H1 (cell line): ENCODE data around the gene AAK1. TPM values are rescaled to one million over a fixed set of nuclear protein-coding genes. Genes with fewer than 3 reads are reported as not detected.

Experiments
- CTCF ChIA-PET: fragments of 300-600 bp; sonication (Branson Sonifier 250); formaldehyde crosslinking; loops from one replicate; lab custom pipeline; 2021; ENCODE audit not compliant: partially characterized antibody; lab: Charles Lee
- POLR2A ChIA-PET: fragments of 300-600 bp; sonication (Branson Sonifier 250); formaldehyde crosslinking; loops from one replicate; lab custom pipeline; 2021; ENCODE audit warnings: inconsistent platforms; ENCODE audit not compliant: partially characterized antibody; lab: Charles Lee
- DNase-seq, 2 experiments: peaks; one replicate each; pipeline versions ENCODE4 v3.0.0 to v3.0.0-alpha.2; 2010 to 2022; ENCODE audit warnings: low spot score in 2 of 2, low read depth in 1 of 2, mixed read lengths in 1 of 2
- FAIRE-seq: peaks from 2 replicates; lab custom pipeline; 2011; peaks lifted over from hg19 to GRCh38; lab: Jason Lieb, UNC
- H2AFZ ChIP-seq: 2 replicates; pipeline ENCODE4 v1.8.1; 2012; ENCODE audit warnings: low read length, inconsistent platforms
- H2AK5ac ChIP-seq: 2 replicates; pipeline ENCODE4 v1.6.1; 2013; ENCODE audit warnings: low read depth, low read length
- H2BK120ac ChIP-seq: replicated peaks from 2 replicates; pipeline ENCODE3; 2013; ENCODE audit warnings: low read depth, low read length, inconsistent platforms
- H2BK12ac ChIP-seq: 2 replicates; pipeline ENCODE4 v1.6.1; 2013; ENCODE audit warnings: low read depth, low read length
- H2BK15ac ChIP-seq: 2 replicates; pipeline ENCODE4 v1.6.1; 2013; ENCODE audit warnings: low read length
- H2BK20ac ChIP-seq: 2 replicates; pipeline ENCODE4 v1.6.1; 2013; ENCODE audit warnings: low read length
- H2BK5ac ChIP-seq: 2 replicates; pipeline ENCODE4 v1.6.1; 2013; ENCODE audit warnings: low read depth, low read length
- H3K14ac ChIP-seq: 2 replicates; pipeline ENCODE4 v1.6.1; 2013; ENCODE audit warnings: inconsistent platforms; ENCODE audit not compliant: insufficient read length
- H3K18ac ChIP-seq: 2 replicates; pipeline ENCODE4 v1.6.1; 2013; ENCODE audit warnings: low read length; ENCODE audit errors: extremely low read depth
- H3K23ac ChIP-seq: 2 replicates; pipeline ENCODE4 v1.6.1; 2013; ENCODE audit warnings: inconsistent platforms; ENCODE audit not compliant: insufficient read length
- H3K23me2 ChIP-seq: 2 replicates; pipeline ENCODE4 v1.6.1; 2013; ENCODE audit warnings: low read depth, low read length
- H3K27ac ChIP-seq: 2 replicates; pipeline ENCODE4 v1.6.1; 2011; ENCODE audit warnings: low read depth, low read length, inconsistent platforms
- H3K27me3 ChIP-seq, 4 experiments: replicated peaks in 1 of 4; 1 replicate in 1 of 4; 2 replicates in 3 of 4; pipeline versions ENCODE4 v1.6.1 to v1.8.1; 2011 to 2013; ENCODE audit warnings: low read length in 3 of 4, mild to moderate bottlenecking in 3 of 4, inconsistent platforms in 2 of 4, mixed read lengths in 2 of 4, moderate library complexity in 1 of 4; ENCODE audit not compliant: control insufficient read depth in 3 of 4, insufficient read depth in 3 of 4; ENCODE audit errors: extremely low read depth in 1 of 4
- H3K36me3 ChIP-seq, 4 experiments: 2 replicates each; pipeline versions ENCODE4 v1.6.1 to v1.8.1; 2011 to 2013; ENCODE audit warnings: mild to moderate bottlenecking in 4 of 4, low read length in 3 of 4, moderate library complexity in 2 of 4, control low read depth in 1 of 4, inconsistent platforms in 1 of 4; ENCODE audit not compliant: insufficient read depth in 4 of 4, control insufficient read depth in 2 of 4
- H3K4ac ChIP-seq: replicated peaks from 2 replicates; pipeline ENCODE3; 2013; ENCODE audit warnings: low read length, low read depth, mixed read lengths, inconsistent platforms; ENCODE audit not compliant: insufficient read length
- H3K4me1 ChIP-seq, 4 experiments: replicated peaks in 1 of 4; 1 replicate in 1 of 4; 2 replicates in 3 of 4; pipeline versions ENCODE4 v1.6.1 to v1.8.1; 2011 to 2013; ENCODE audit warnings: low read length in 3 of 4, inconsistent platforms in 2 of 4, mixed read lengths in 1 of 4; ENCODE audit not compliant: insufficient read depth in 4 of 4, control insufficient read depth in 3 of 4
- H3K4me2 ChIP-seq, 2 experiments: 2 replicates each; pipeline versions ENCODE4 v1.6.1 to v1.8.1; 2011 to 2013; ENCODE audit warnings: low read depth in 2 of 2, low read length in 2 of 2, control low read depth in 1 of 2, inconsistent platforms in 1 of 2, mild to moderate bottlenecking in 1 of 2; ENCODE audit not compliant: insufficient read depth in 1 of 2
- H3K4me3 ChIP-seq, 4 experiments: fragments of 200-600, 300-600 bp in 1 of 4; sonication (generic), shearing (Covaris generic), sonication (Bioruptor Twin) in 1 of 4; 2 replicates each; pipeline versions ENCODE4 v1.5.1 to v1.8.1; 2011 to 2016; ENCODE audit warnings: low read length in 4 of 4, low read depth in 3 of 4, control low read depth in 2 of 4, inconsistent platforms in 2 of 4, mild to moderate bottlenecking in 2 of 4, mixed read lengths in 1 of 4, moderate library complexity in 1 of 4; ENCODE audit not compliant: insufficient read depth in 2 of 4; ENCODE audit errors: extremely low read depth in 1 of 4
- H3K56ac ChIP-seq: replicated peaks from 2 replicates; pipeline ENCODE3; 2013; ENCODE audit warnings: low read depth, mild to moderate bottlenecking, mixed read lengths, low read length, inconsistent platforms; ENCODE audit not compliant: insufficient read length
- H3K79me1 ChIP-seq: 2 replicates; pipeline ENCODE4 v1.6.1; 2013; ENCODE audit warnings: low read depth, low read length, control low read depth
- H3K79me2 ChIP-seq, 2 experiments: 2 replicates each; pipeline versions ENCODE4 v1.6.1 to v1.8.1; 2012 to 2013; ENCODE audit warnings: low read length in 2 of 2, mild to moderate bottlenecking in 2 of 2, inconsistent platforms in 1 of 2; ENCODE audit not compliant: insufficient read depth in 2 of 2, control insufficient read depth in 1 of 2
- H3K9ac ChIP-seq, 4 experiments: replicated peaks in 1 of 4; 1 replicate in 1 of 4; 2 replicates in 3 of 4; pipeline versions ENCODE4 v1.6.1 to v1.8.1; 2011 to 2013; ENCODE audit warnings: low read depth in 3 of 4, low read length in 3 of 4, control low read depth in 2 of 4, mild to moderate bottlenecking in 2 of 4, moderate library complexity in 2 of 4, inconsistent platforms in 1 of 4; ENCODE audit errors: extremely low read depth in 1 of 4
- H3K9me3 ChIP-seq, 2 experiments: 2 replicates each; pipeline versions ENCODE4 v1.6.1 to v1.8.1; 2012 to 2013; ENCODE audit warnings: mild to moderate bottlenecking in 2 of 2, moderate library complexity in 2 of 2, control low read depth in 1 of 2, inconsistent platforms in 1 of 2, low read depth in 1 of 2, low read length in 1 of 2, mixed read lengths in 1 of 2; ENCODE audit not compliant: insufficient read depth in 2 of 2
- H4K20me1 ChIP-seq, 2 experiments: replicated peaks in 1 of 2; 2 replicates each; pipeline versions ENCODE3 to v1.8.1; 2011 to 2013; ENCODE audit warnings: inconsistent platforms in 2 of 2, low read length in 2 of 2, mild to moderate bottlenecking in 1 of 2; ENCODE audit not compliant: insufficient read depth in 2 of 2, control insufficient read depth in 1 of 2
- H4K5ac ChIP-seq: 2 replicates; pipeline ENCODE4 v1.6.1; 2013; ENCODE audit warnings: low read length, low read depth, mixed read lengths, inconsistent platforms; ENCODE audit not compliant: insufficient read length
- H4K8ac ChIP-seq: 2 replicates; pipeline ENCODE4 v1.8.0; 2013; ENCODE audit warnings: mild to moderate bottlenecking, moderate library complexity, low read length, inconsistent platforms; ENCODE audit not compliant: insufficient read depth; ENCODE audit errors: extremely low read depth
- H4K91ac ChIP-seq: replicated peaks from 2 replicates; pipeline ENCODE3; 2013; ENCODE audit warnings: low read length, mixed read lengths, inconsistent platforms; ENCODE audit not compliant: insufficient read length
- BCL11A ChIP-seq, 2 experiments: IDR thresholded peaks; one replicate each; pipeline ENCODE4 v1.6.1; 2011; ENCODE audit warnings: low read depth in 2 of 2, low read length in 2 of 2, mild to moderate bottlenecking in 2 of 2
- BRCA1 ChIP-seq: IDR thresholded peaks from 2 replicates; pipeline ENCODE4 v1.6.1; 2012; ENCODE audit warnings: low read depth, low read length, improper control_type of control experiment
- EZH2 ChIP-seq: fragments of 200-600 bp; sonication (generic); IDR thresholded peaks from 2 replicates; pipeline ENCODE4 v1.7.1; 2012; ENCODE audit warnings: low read depth, mild to moderate bottlenecking, moderate library complexity, low read length, inconsistent platforms; ENCODE audit not compliant: severe bottlenecking
- FOSL1 ChIP-seq: IDR thresholded peaks from 2 replicates; pipeline ENCODE4 v1.6.1; 2011; ENCODE audit warnings: mild to moderate bottlenecking, low read depth, low read length, moderate library complexity; ENCODE audit not compliant: insufficient read depth
- HDAC6 ChIP-seq: IDR thresholded peaks from one replicate; pipeline ENCODE4 v1.7.1; 2012; ENCODE audit warnings: low read depth, mild to moderate bottlenecking, inconsistent platforms, low read length, moderate library complexity
- JUN ChIP-seq: IDR thresholded peaks from 2 replicates; pipeline ENCODE4 v1.6.1; 2011; ENCODE audit warnings: low read depth, mild to moderate bottlenecking, improper control_type of control experiment, low read length
- NANOG ChIP-seq: IDR thresholded peaks from 2 replicates; pipeline ENCODE4 v1.6.1; 2011; ENCODE audit warnings: low read length, low read depth, mild to moderate bottlenecking, inconsistent platforms; ENCODE audit not compliant: insufficient read depth, poor library complexity, severe bottlenecking
- PHF8 ChIP-seq: fragments of 200-600 bp; sonication (generic); conservative IDR thresholded peaks from 2 replicates; pipeline ENCODE4 v1.7.1; 2012; ENCODE audit warnings: low read depth, mild to moderate bottlenecking, inconsistent platforms, low read length, moderate library complexity
- SP4 ChIP-seq: IDR thresholded peaks from 2 replicates; pipeline ENCODE4 v1.6.1; 2012; ENCODE audit warnings: low read length, inconsistent platforms
- TAF1 ChIP-seq: IDR thresholded peaks from 2 replicates; pipeline ENCODE4 v1.6.1; 2011; ENCODE audit warnings: mild to moderate bottlenecking, low read depth, low read length
- TBP ChIP-seq: IDR thresholded peaks from 2 replicates; pipeline ENCODE4 v1.6.1; 2011; ENCODE audit warnings: low read depth, low read length, improper control_type of control experiment
- YY1 ChIP-seq: IDR thresholded peaks from 2 replicates; pipeline ENCODE4 v1.6.1; 2011; ENCODE audit warnings: low read depth, mild to moderate bottlenecking, low read length
- WGBS, 2 experiments: shearing (Covaris generic) in 1 of 2; methylation state at CpG; one replicate each; pipeline versions ENCODE4 v1.1.6 to v1.1.7; 2013 to 2015; ENCODE audit warnings: low lambda C conversion rate in 2 of 2, mixed read lengths in 2 of 2, inconsistent platforms in 1 of 2, low coverage in 1 of 2, missing lambda C conversion rate in 1 of 2; ENCODE audit not compliant: insufficient replicate concordance in 2 of 2, insufficient coverage in 1 of 2, insufficient read length in 1 of 2; ENCODE audit errors: extremely low coverage in 1 of 2, missing lambda C conversion rate in 1 of 2; 5-methylcytosine and 5-hydroxymethylcytosine counted together
- polyA plus RNA-seq, 7 experiments: library from polyadenylated mRNA; depleted of rRNA in 3 of 7; stranded (reverse) in 5 of 7; unstranded in 2 of 7; fragments of >200 nt in 5 of 7; fragments of 200-250 nt in 2 of 7; gene quantifications; 1 replicate in 5 of 7; 2 replicates in 1 of 7; 4 replicates in 1 of 7; pipeline versions ENCODE4 v1.2.1 to v1.2.3, GENCODE V29; 2011 to 2013; ENCODE audit warnings: missing spikeins in 2 of 7, mixed read lengths in 2 of 7
- total RNA-seq: library from RNA; stranded (reverse); fragmentation: NEBNext Ultra II Directional; extraction: Animal tissue kit (Norgen Biotek cat#: 25700); gene quantifications from 2 replicates; pipeline ENCODE4 v1.2.1, GENCODE V29; 2021
- TF ChIP-seq, protein P1 (sequence below): IDR thresholded peaks from 2 replicates; pipeline ENCODE4 v1.6.1; 2012; ENCODE audit warnings: low read length, inconsistent platforms

AAK1 gene
- total and polyA plus RNA-seq, 2 of the 8 experiments (the other 6 are each of a cell fraction or from before 2014, with no cell fraction given): 10.0 to 40.5 TPM

DNA sequence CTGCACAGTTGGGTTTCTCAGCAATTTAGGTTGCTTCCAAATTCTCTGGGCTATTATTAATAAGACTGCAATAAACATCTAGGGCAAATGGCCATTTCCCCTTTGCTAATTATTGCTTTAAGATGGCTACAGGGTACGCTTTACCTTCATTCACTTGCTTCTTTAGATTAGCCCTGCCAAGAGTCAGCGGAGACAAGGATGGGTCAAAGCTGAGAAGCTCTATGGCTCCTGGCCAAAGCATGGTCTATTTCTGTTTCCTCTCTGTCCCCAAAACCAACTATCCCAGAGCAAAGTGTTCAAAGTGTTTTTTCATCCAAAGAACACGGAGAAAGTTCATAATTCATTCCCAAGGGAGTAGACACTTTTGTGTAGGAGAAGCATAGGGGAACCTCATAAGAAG, 131.1 kb downstream of the AAK1 start:
- 72% methylated on average over 3 of the region's 3 CpGs; no CpG with 5 or more reads in 1 of the 2 experiments for WGBS, 2 experiments
- no peak overlapping the region for H2BK15ac ChIP-seq
- H3K56ac ChIP-seq: no peak overlapping the region
- no peaks in the 10 kb centered on the region for H3K23me2 ChIP-seq
- H3K18ac ChIP-seq: no peak overlapping the region
- no peak overlapping the region for H2BK20ac ChIP-seq
- no peak for DNase-seq
- no peak overlapping the region for H4K8ac ChIP-seq
- no peak overlapping the region for H3K14ac ChIP-seq
- no peak overlapping the region for H4K5ac ChIP-seq
- POLR2A ChIA-PET: no interaction called here
- no peak overlapping the region for H3K4me3 ChIP-seq
- H2BK12ac ChIP-seq: no peak overlapping the region
- H2BK5ac ChIP-seq: no peak overlapping the region
- H3K79me1 ChIP-seq: no peaks in the 10 kb centered on the region
- H2AK5ac ChIP-seq: no peak overlapping the region
- H2BK120ac ChIP-seq: no peak overlapping the region
- H2AFZ ChIP-seq: no peak overlapping the region
- H3K23ac ChIP-seq: no peak overlapping the region
- no peak overlapping the region for H3K9ac ChIP-seq
- peaks cover 0 to 2% of the 10 kb centered on the region in 2 experiments for H4K20me1 ChIP-seq
- no peaks in the 10 kb centered on the region for H3K9me3 ChIP-seq
- no peak overlapping the region for H4K91ac ChIP-seq
- H3K27ac ChIP-seq: no peak overlapping the region
- H3K4ac ChIP-seq: no peak overlapping the region
- H3K36me3 ChIP-seq: peaks cover 3 to 26% (median 13%) of the 10 kb centered on the region in 4 experiments; a peak in 6 of 8 replicates
- FAIRE-seq: no peak
- no peaks in the 10 kb centered on the region for H3K27me3 ChIP-seq
- H3K4me1 ChIP-seq: peaks cover 0 to 3% (median 0%) of the 10 kb centered on the region in 4 experiments; a peak in 1 of 7 replicates
- H3K79me2 ChIP-seq: no peaks in the 10 kb centered on the region
- CTCF ChIA-PET: interaction anchor here (1.9 kb wide), 1 partner anchor 137 kb away, joined by 4 read pairs; no protein-coding TSS in a partner anchor
- no peak overlapping the region for H3K4me2 ChIP-seq
- TF ChIP-seq FOSL1 (no peak), PHF8 (no peak), TBP (no peak), TAF1 (no peak), HDAC6 (no peak), SP4 (no peak), BCL11A (IDR thresholded peaks at IDR 0.05; ENCODE audit: low read depth in 2 of 2, low read length in 2 of 2) (no peak), NANOG (no peak), YY1 (no peak), JUN (no peak), BRCA1 (no peak), EZH2 (no peak)
- TF ChIP-seq, protein P1, sequence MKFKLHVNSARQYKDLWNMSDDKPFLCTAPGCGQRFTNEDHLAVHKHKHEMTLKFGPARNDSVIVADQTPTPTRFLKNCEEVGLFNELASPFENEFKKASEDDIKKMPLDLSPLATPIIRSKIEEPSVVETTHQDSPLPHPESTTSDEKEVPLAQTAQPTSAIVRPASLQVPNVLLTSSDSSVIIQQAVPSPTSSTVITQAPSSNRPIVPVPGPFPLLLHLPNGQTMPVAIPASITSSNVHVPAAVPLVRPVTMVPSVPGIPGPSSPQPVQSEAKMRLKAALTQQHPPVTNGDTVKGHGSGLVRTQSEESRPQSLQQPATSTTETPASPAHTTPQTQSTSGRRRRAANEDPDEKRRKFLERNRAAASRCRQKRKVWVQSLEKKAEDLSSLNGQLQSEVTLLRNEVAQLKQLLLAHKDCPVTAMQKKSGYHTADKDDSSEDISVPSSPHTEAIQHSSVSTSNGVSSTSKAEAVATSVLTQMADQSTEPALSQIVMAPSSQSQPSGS: no peak
